Uterus (tissue), 2 donors: ENCODE data around the gene CNTLN.

Source experiments
- CTCF ChIP-seq, 4 experiments: fragments of 200-600 bp in 2 of 4; fragments of 450-650 bp in 2 of 4; sonication (generic) in 2 of 4; IDR thresholded peaks; one replicate each; pipeline ENCODE4 v1.5.1; 2016 to 2019; ENCODE audit warnings: antibody characterized with exemption in 4 of 4, mild to moderate bottlenecking in 2 of 4, moderate library complexity in 1 of 4
- POLR2A ChIP-seq, 2 donors: fragments of 450-650 bp; IDR thresholded peaks; one replicate each; pipeline ENCODE4 v1.6.1; 2016; ENCODE audit warnings: antibody characterized with exemption in 2 of 2, mild to moderate bottlenecking in 1 of 2, moderate library complexity in 1 of 2

- no peak for TF ChIP-seq CTCF (IDR thresholded peaks at IDR 0.05)
- TF ChIP-seq POLR2A (IDR thresholded peaks at IDR 0.05): no peak
Observed at GRCh38 chr9:17135295-17136160, 688 bp downstream of the CNTLN start.
